OCI-LY1 (cell line): ENCODE results near the gene SELPLG.

Experiments
- CTCF ChIP-seq: fragments of 200-600 bp; sonication (generic), shearing (Covaris generic); IDR thresholded peaks from 2 replicates; pipeline ENCODE4 v1.5.1; 2017; ENCODE audit warnings: mild to moderate bottlenecking, antibody characterized with exemption, low read length, moderate library complexity, mixed read lengths
- EZH2 ChIP-seq: fragments of 200-600 bp; sonication (generic), shearing (Covaris generic); IDR thresholded peaks from 2 replicates; pipeline ENCODE4 v1.8.0; 2017; ENCODE audit warnings: borderline replicate concordance, mixed run types, mild to moderate bottlenecking, antibody characterized with exemption, low read length, moderate library complexity, mixed read lengths

- TF ChIP-seq CTCF (no peak), EZH2 (no peak)
Observed at GRCh38 chr12:108577458-108577857, 56.2 kb downstream of the SELPLG start.
